ENCODE results near the gene GPR156. TPM values are rescaled to one million over a fixed set of nuclear protein-coding genes. Genes with fewer than 3 reads are reported as not detected.

The GPR156 gene
- total RNA-seq, 1 experiment from 2014 or later, result 0.15 TPM

GRCh38 chr3:120300971-120301370, 15.9 kb upstream of the GPR156 start:
- Histone ChIP-seq H3K9me2 (ENCODE audit: insufficient read depth) (no peaks in the 10 kb centered on the region), H3K36me3 (ENCODE audit: control insufficient read depth in 1 of 2, insufficient read depth in 2 of 2, low read length in 2 of 2) (no peaks in the 10 kb centered on the region), H2AFZ (ENCODE audit: low read depth, low read length, poor library complexity, severe bottlenecking) (no peak overlapping the region), H3K4me1 (ENCODE audit: control insufficient read depth in 1 of 2, insufficient read depth in 2 of 2, low read length in 2 of 2) (peaks cover 7 to 16% of the 10 kb centered on the region in 2 experiments), H3K9ac (ENCODE audit: low read length) (no peak overlapping the region), H4K20me1 (ENCODE audit: insufficient read depth) (no peaks in the 10 kb centered on the region), H3K27ac (ENCODE audit: low read depth, low read length) (no peak overlapping the region), H3K4me2 (ENCODE audit: low read length) (no peak overlapping the region), H3K27me3 (ENCODE audit: insufficient read depth, low read length) (no peaks in the 10 kb centered on the region), H3K79me2 (ENCODE audit: insufficient read depth, low read length) (no peaks in the 10 kb centered on the region), H3K4me3 (replicated peaks in 1 of 2; ENCODE audit: low read depth in 1 of 2, low read length in 2 of 2) (no peak overlapping the region), H3K9me3 (ENCODE audit: control insufficient read depth in 1 of 2, insufficient read depth in 1 of 2, low read depth in 1 of 2, low read length in 2 of 2) (no peaks in the 10 kb centered on the region)
- ChIA-PET RAD21 (ENCODE audit: low non-redundant PET in 1 of 2, low total read pairs in 2 of 2, uncharacterized antibody in 2 of 2, unreplicated experiment in 2 of 2) (no interaction called here), CTCF (no interaction called here), POLR2A (no interaction called here)
- ATAC-seq (no peak), DNase-seq (ENCODE audit: low read depth, low spot score) (no peak)
- intact Hi-C loops (cut with micrococcal nuclease), result no loop called here
- no peak for TF ChIP-seq CBX3 (IDR thresholded peaks at IDR 0.05; ENCODE audit: low read depth)
- TF ChIP-seq EGR1 (IDR thresholded peaks at IDR 0.05; ENCODE audit: low read depth), result no peak
- BruUV-seq (replicated peaks), result no TSS peak

GRCh38 chr3:120299403-120299802, 14.4 kb upstream of the GPR156 start:
- peaks cover 0 to under 1% of the 10 kb centered on the region in 2 experiments; a peak in 2 of 4 replicates for H3K4me1 ChIP-seq (ENCODE audit: control insufficient read depth in 1 of 2, insufficient read depth in 2 of 2, low read length in 2 of 2)
- H3K9ac ChIP-seq (ENCODE audit: low read length), result no peak overlapping the region
- H3K9me3 ChIP-seq (ENCODE audit: control insufficient read depth in 1 of 2, insufficient read depth in 1 of 2, low read depth in 1 of 2, low read length in 2 of 2), result no peaks in the 10 kb centered on the region
- no peak for DNase-seq (ENCODE audit: low read depth, low spot score)
- no peak overlapping the region for H3K4me2 ChIP-seq (ENCODE audit: low read length)
- no TSS peak for BruUV-seq (replicated peaks)
- POLR2A ChIA-PET, result no interaction called here
- no peaks in the 10 kb centered on the region for H3K27me3 ChIP-seq (ENCODE audit: insufficient read depth, low read length)
- no peak for ATAC-seq
- no peaks in the 10 kb centered on the region for H3K79me2 ChIP-seq (ENCODE audit: insufficient read depth, low read length)
- no peak overlapping the region for H3K27ac ChIP-seq (ENCODE audit: low read depth, low read length)
- no peak for TF ChIP-seq EZH2 (IDR thresholded peaks at IDR 0.05)
- TF ChIP-seq SP1 (IDR thresholded peaks at IDR 0.05; ENCODE audit: low read depth), result no peak
- TF ChIP-seq CBX3 (IDR thresholded peaks at IDR 0.05; ENCODE audit: low read depth), result no peak
- TF ChIP-seq POLR2AphosphoS5 (IDR thresholded peaks at IDR 0.05; ENCODE audit: low read depth, low read length), result no peak
- TF ChIP-seq YY1 (IDR thresholded peaks at IDR 0.05; ENCODE audit: extremely low read depth, insufficient replicate concordance, low read depth, low read length), result no peak
- H3K9me2 ChIP-seq (ENCODE audit: insufficient read depth), result no peaks in the 10 kb centered on the region
- CTCF ChIA-PET, result no interaction called here
- no peaks in the 10 kb centered on the region for H4K20me1 ChIP-seq (ENCODE audit: insufficient read depth)
- intact Hi-C loops (cut with micrococcal nuclease), result no loop called here
- no peak overlapping the region for H3K4me3 ChIP-seq (replicated peaks in 1 of 2; ENCODE audit: low read depth in 1 of 2, low read length in 2 of 2)
- RAD21 ChIA-PET (ENCODE audit: low non-redundant PET in 1 of 2, low total read pairs in 2 of 2, uncharacterized antibody in 2 of 2, unreplicated experiment in 2 of 2), result no interaction called here
- H3K36me3 ChIP-seq (ENCODE audit: control insufficient read depth in 1 of 2, insufficient read depth in 2 of 2, low read length in 2 of 2), result no peaks in the 10 kb centered on the region
- no peak overlapping the region for H2AFZ ChIP-seq (ENCODE audit: low read depth, low read length, poor library complexity, severe bottlenecking)
